Activated B cell treated with CpG ODN at 0.5 μM for 24 hours (primary cell): ENCODE data around the gene ZNF311. TPM values are rescaled to one million over a fixed set of nuclear protein-coding genes. Genes with fewer than 3 reads are reported as not detected.
"Not testable (repeated sequence)": the region's sequence is repeated elsewhere in the genome, so short reads cannot be mapped to it uniquely, and the experiment has no call there.

Source experiments
- ATAC-seq: fragments of 200-7000 bp; cut with Tn5 transposase; one replicate; pipeline ENCODE4 v1.10.0; 2021; ENCODE audit warnings: low read depth, mild to moderate bottlenecking, moderate library complexity
- CTCF ChIA-PET: fragments of 350-600 bp; sonication (Branson Sonifier 250); formaldehyde crosslinking; loops from one replicate; lab custom pipeline; 2021; ENCODE audit warnings: antibody characterized with exemption; lab: Charles Lee
- POLR2A ChIA-PET: fragments of 350-600 bp; sonication (Branson Sonifier 250); formaldehyde crosslinking; loops from one replicate; lab custom pipeline; 2021; ENCODE audit warnings: antibody characterized with exemption; lab: Charles Lee
- DNase-seq: peaks from one replicate; pipeline ENCODE4 v3.0.0; 2022
- H3K27ac Mint-ChIP-seq: one replicate; pipeline ENCODE4 v1.8.0; 2020; ENCODE audit warnings: mixed read lengths
- H3K27me3 Mint-ChIP-seq: one replicate; pipeline ENCODE4 v1.8.0; 2021; ENCODE audit warnings: mixed read lengths
- H3K36me3 Mint-ChIP-seq: one replicate; pipeline ENCODE4 v1.8.0; 2021; ENCODE audit warnings: low read depth, mixed read lengths
- H3K4me1 Mint-ChIP-seq: one replicate; pipeline ENCODE4 v1.8.0; 2021; ENCODE audit warnings: mixed read lengths
- H3K4me3 Mint-ChIP-seq: one replicate; pipeline ENCODE4 v1.8.0; 2020; ENCODE audit warnings: mild to moderate bottlenecking, mixed read lengths
- H3K9me3 Mint-ChIP-seq: one replicate; pipeline ENCODE4 v1.8.0; 2020; ENCODE audit warnings: mixed read lengths
- CTCF ChIP-seq: fragments of 200-600 bp; IDR thresholded peaks from one replicate; pipeline ENCODE4 v1.8.0; 2022; ENCODE audit warnings: antibody characterized with exemption, mild to moderate bottlenecking
- intact Hi-C: fragments of 100-400 bp; cut with micrococcal nuclease; formaldehyde crosslinking; loops from one replicate; pipeline ENCODE4 v1.15.1; 2024
- total RNA-seq: library from RNA; stranded (reverse); gene quantifications from 2 replicates; pipeline ENCODE4 v1.2.3, GENCODE V29; 2022

ZNF311 gene
- total RNA-seq, 1 donor from 2014 or later = 0.31 TPM

GRCh38 chr6:28956331-28956730, 48.8 kb downstream of the ZNF311 start:
- Mint-ChIP-seq H3K4me3 (no peak overlapping the region), H3K27me3 (peaks cover 41% of the 10 kb centered on the region), H3K4me1 (peaks cover 16% of the 10 kb centered on the region), H3K27ac (no peak overlapping the region), H3K9me3 (no peaks in the 10 kb centered on the region), H3K36me3 (no peaks in the 10 kb centered on the region)
- CTCF ChIA-PET = no interaction called here
- intact Hi-C loops = no loop called here
- no peak for DNase-seq
- POLR2A ChIA-PET = no interaction called here
- no peak for ATAC-seq
- no peak for TF ChIP-seq CTCF

- Mint-ChIP-seq H3K4me1 (peaks cover 16% of the 10 kb centered on the region), H3K27ac (peak overlapping the region; percentile 46), H3K27me3 (peaks cover 23% of the 10 kb centered on the region), H3K9me3 (no peaks in the 10 kb centered on the region), H3K36me3 (no peaks in the 10 kb centered on the region), H3K4me3 (peak overlapping the region; percentile 65)
- DNase-seq (no peak), ATAC-seq (no peak)
- ChIA-PET CTCF (no interaction called here), POLR2A (no interaction called here)
- intact Hi-C loops = no loop called here
- no peak for TF ChIP-seq CTCF
Measured at GRCh38 chr6:28953585-28954258, 51.4 kb downstream of the ZNF311 start.

GRCh38 chr6:28953039-28953584, 52.0 kb downstream of the ZNF311 start:
- intact Hi-C loops = no loop called here
- peaks cover 16% of the 10 kb centered on the region for H3K4me1 Mint-ChIP-seq
- peak overlapping the region; percentile 65 for H3K4me3 Mint-ChIP-seq
- no peak for TF ChIP-seq CTCF
- ATAC-seq (peak; percentile 77), DNase-seq (no peak)
- H3K36me3 Mint-ChIP-seq = no peaks in the 10 kb centered on the region
- no peaks in the 10 kb centered on the region for H3K9me3 Mint-ChIP-seq
- H3K27ac Mint-ChIP-seq = no peak overlapping the region
- CTCF ChIA-PET = no interaction called here
- H3K27me3 Mint-ChIP-seq = peaks cover 20% of the 10 kb centered on the region
- POLR2A ChIA-PET = interaction anchor here (0.7 kb wide), 1 partner anchor 1474 kb away, joined by 3 read pairs; no protein-coding TSS in a partner anchor

- H3K4me1 Mint-ChIP-seq = peaks cover 16% of the 10 kb centered on the region
- H3K9me3 Mint-ChIP-seq, H3K27me3 Mint-ChIP-seq, H3K4me3 Mint-ChIP-seq, H3K27ac Mint-ChIP-seq, POLR2A ChIA-PET, DNase-seq, ATAC-seq, CTCF ChIA-PET, H3K36me3 Mint-ChIP-seq: not testable (repeated sequence)
- intact Hi-C loops = loop anchor here (10.0 kb wide), 1 partner anchor 1265 kb away; no protein-coding TSS in a partner anchor
Measured at GRCh38 chr6:28949656-28950195, 55.4 kb downstream of the ZNF311 start.

- Mint-ChIP-seq H3K27me3 (peaks cover 8% of the 10 kb centered on the region), H3K9me3 (no peaks in the 10 kb centered on the region), H3K27ac (no peak overlapping the region), H3K4me3 (no peak overlapping the region), H3K4me1 (peaks cover 21% of the 10 kb centered on the region), H3K36me3 (peaks cover 3% of the 10 kb centered on the region)
- TF ChIP-seq CTCF = no peak
- ATAC-seq = no peak
- no peak for DNase-seq
- intact Hi-C loops = loop anchor here (10.0 kb wide), 1 partner anchor 1264 kb away; no protein-coding TSS in a partner anchor
- POLR2A ChIA-PET = no interaction called here
- CTCF ChIA-PET = no interaction called here
Measured at GRCh38 chr6:28948782-28949486, 56.2 kb downstream of the ZNF311 start.
